Activated naive CD8-positive, alpha-beta T cell (primary cell): ENCODE data around the gene UROS.

ENCODE experiments used
- H3K27ac Mint-ChIP-seq: one replicate; pipeline ENCODE4 v1.8.0; 2021; ENCODE audit warnings: mixed read lengths
- H3K27me3 Mint-ChIP-seq: one replicate; pipeline ENCODE4 v1.8.0; 2021; ENCODE audit warnings: mixed read lengths
- H3K36me3 Mint-ChIP-seq: one replicate; pipeline ENCODE4 v1.8.0; 2021; ENCODE audit warnings: mixed read lengths
- H3K4me1 Mint-ChIP-seq: one replicate; pipeline ENCODE4 v1.8.0; 2021; ENCODE audit warnings: low read depth, mixed read lengths
- H3K4me3 Mint-ChIP-seq: one replicate; pipeline ENCODE4 v1.8.0; 2021; ENCODE audit warnings: mild to moderate bottlenecking, mixed read lengths
- H3K9me3 Mint-ChIP-seq: one replicate; pipeline ENCODE4 v1.8.0; 2021; ENCODE audit warnings: low read depth, mixed read lengths

Gene UROS

DNA sequence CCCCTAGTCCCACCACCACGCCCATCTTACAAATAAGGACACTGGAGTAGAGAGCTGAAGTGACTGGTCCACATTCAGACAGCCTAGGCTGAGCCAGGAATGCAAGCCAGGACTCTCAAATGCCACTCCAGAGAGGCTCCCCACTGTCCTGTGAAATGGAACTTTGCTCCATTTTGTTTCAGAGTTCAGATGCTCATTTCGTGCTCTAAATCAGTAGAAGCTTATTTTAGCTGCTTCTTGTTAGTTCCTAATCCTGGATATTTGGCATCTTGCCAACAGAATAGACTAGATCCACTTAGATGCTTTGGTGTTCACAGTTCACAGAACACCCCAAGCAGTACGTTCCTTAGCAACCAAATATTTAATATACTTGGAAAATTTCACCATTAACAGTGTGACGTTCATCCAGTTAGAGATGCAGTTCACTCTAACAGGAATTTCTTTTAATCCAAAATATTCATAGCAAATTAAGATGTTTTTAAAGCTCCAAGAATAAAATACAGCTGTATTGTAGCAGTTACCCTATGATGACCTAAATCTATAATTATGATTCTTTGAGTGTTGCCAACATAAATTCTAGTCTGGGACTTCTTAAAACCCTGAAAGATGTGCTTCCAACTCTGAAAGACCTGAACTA, 54.7 kb downstream of the UROS start:
- Mint-ChIP-seq H3K9me3 (no peaks in the 10 kb centered on the region), H3K27me3 (no peaks in the 10 kb centered on the region), H3K36me3 (peaks cover 7% of the 10 kb centered on the region), H3K4me3 (no peak overlapping the region), H3K27ac (no peak overlapping the region), H3K4me1 (no peaks in the 10 kb centered on the region)

DNA sequence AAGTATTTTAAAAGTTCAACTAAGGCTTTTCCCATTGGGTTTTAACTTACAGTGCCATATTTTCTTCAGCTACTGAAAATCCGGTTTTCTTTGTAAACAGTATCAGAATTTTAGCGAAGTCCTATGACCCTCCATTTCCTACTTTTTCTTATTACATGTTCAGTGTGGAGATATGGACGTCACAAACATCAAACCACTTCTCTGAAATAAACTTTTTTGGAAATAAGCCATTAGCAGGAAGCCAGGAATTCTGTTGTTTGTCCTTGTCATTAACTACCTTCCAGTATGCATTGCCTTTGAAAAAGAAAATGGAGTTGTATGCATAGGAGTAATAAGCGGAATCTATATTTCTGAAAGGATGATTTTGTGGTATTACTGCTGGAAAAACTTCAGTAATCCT, 56.5 kb downstream of the UROS start:
- H3K4me3 Mint-ChIP-seq, result no peak overlapping the region
- no peaks in the 10 kb centered on the region for H3K4me1 Mint-ChIP-seq
- H3K36me3 Mint-ChIP-seq, result peaks cover 7% of the 10 kb centered on the region
- no peaks in the 10 kb centered on the region for H3K27me3 Mint-ChIP-seq
- no peaks in the 10 kb centered on the region for H3K9me3 Mint-ChIP-seq
- no peak overlapping the region for H3K27ac Mint-ChIP-seq

DNA sequence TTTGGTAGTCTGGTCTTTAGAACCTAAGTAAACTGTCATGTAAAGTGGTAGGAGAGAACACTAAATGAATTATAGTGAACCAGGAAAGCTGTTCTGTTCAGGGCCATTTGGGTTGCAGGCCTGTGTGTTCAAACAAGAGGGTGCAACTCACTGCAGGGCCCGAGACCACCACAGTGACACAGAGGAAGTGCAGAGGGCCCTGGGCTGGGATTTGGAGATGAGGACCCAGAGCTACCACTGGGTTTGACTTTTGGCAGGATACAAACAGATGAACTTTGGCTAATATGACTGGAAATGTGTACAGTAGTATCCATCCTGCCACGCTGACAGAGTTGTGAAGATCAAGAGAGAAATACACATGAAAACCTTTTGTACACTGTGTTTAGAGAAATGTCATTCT, 57.2 kb downstream of the UROS start:
- Mint-ChIP-seq H3K27ac (no peak overlapping the region), H3K27me3 (no peaks in the 10 kb centered on the region), H3K9me3 (no peaks in the 10 kb centered on the region), H3K4me1 (no peaks in the 10 kb centered on the region), H3K36me3 (peaks cover 7% of the 10 kb centered on the region), H3K4me3 (no peak overlapping the region)

- no peaks in the 10 kb centered on the region for H3K9me3 Mint-ChIP-seq
- peaks cover 10% of the 10 kb centered on the region for H3K36me3 Mint-ChIP-seq
- peaks cover under 1% of the 10 kb centered on the region for H3K4me1 Mint-ChIP-seq
- H3K27me3 Mint-ChIP-seq, result no peaks in the 10 kb centered on the region
- no peak overlapping the region for H3K27ac Mint-ChIP-seq
- H3K4me3 Mint-ChIP-seq, result no peak overlapping the region
Measured at GRCh38 chr10:125762692-125763648, 60.1 kb downstream of the UROS start.

DNA sequence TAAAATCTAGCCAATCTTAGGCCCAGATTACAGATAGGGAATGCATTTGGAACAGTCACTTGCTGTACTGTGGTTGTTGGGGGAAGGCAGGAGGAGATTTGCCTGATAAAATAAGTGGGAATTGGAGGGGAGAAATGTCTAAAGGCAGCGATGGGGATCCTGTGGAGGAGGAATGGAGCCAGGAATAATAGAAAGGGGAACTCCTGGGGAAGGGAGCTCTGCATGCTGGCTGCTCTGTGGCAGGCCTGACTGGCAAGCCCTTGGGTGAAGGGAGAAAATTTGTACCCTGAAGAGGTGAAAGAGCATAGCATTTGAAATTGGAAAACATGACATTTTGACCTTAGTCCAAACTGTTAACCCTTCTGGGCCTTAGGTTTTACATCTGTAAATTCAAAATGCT, 61.1 kb downstream of the UROS start:
- Mint-ChIP-seq H3K36me3 (peaks cover 15% of the 10 kb centered on the region), H3K27ac (no peak overlapping the region)

DNA sequence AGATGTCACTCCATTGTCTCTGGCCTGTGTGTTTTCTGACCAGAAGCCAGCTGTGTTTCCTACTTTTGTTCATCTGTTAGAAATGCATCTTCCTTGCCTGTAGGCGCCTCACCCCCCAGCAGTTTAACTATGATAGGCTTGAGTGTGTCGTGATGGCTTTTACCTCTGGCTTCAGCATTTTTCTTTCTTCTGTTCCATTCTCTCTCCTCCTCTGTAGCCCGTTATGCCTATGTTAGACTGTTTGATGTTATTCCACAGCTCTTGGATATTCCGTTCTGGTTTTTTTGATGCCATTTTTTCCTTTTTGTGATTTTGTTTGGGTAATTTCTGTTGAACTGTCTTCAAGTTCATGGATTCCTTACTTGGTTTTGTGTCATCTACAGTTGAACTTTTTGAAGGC, 65.3 kb downstream of the UROS start:
- Mint-ChIP-seq H3K27me3 (no peaks in the 10 kb centered on the region), H3K4me3 (no peak overlapping the region), H3K4me1 (peaks cover 9% of the 10 kb centered on the region), H3K36me3 (peaks cover 8% of the 10 kb centered on the region), H3K9me3 (no peaks in the 10 kb centered on the region), H3K27ac (peak overlapping the region; percentile 1)

More for the DNA sequence above, 61.1 kb downstream of the UROS start:
- Mint-ChIP-seq H3K4me1 (peaks cover 3% of the 10 kb centered on the region), H3K4me3 (no peak overlapping the region), H3K9me3 (no peaks in the 10 kb centered on the region), H3K27me3 (no peaks in the 10 kb centered on the region)

GRCh38 chr10:125756853-125757487, 66.1 kb downstream of the UROS start:
- H3K27ac Mint-ChIP-seq, result peak overlapping the region; percentile 17
- peaks cover 8% of the 10 kb centered on the region for H3K36me3 Mint-ChIP-seq
- H3K27me3 Mint-ChIP-seq, result no peaks in the 10 kb centered on the region
- no peaks in the 10 kb centered on the region for H3K9me3 Mint-ChIP-seq
- peaks cover 9% of the 10 kb centered on the region for H3K4me1 Mint-ChIP-seq
- no peak overlapping the region for H3K4me3 Mint-ChIP-seq

- H3K9me3 Mint-ChIP-seq, result no peaks in the 10 kb centered on the region
- H3K36me3 Mint-ChIP-seq, result peaks cover 8% of the 10 kb centered on the region
- H3K4me3 Mint-ChIP-seq, result no peak overlapping the region
- peak overlapping the region; percentile 6 for H3K27ac Mint-ChIP-seq
- H3K4me1 Mint-ChIP-seq, result peaks cover 9% of the 10 kb centered on the region
- no peaks in the 10 kb centered on the region for H3K27me3 Mint-ChIP-seq
Measured at GRCh38 chr10:125756196-125756595, 66.9 kb downstream of the UROS start.

GRCh38 chr10:125747417-125747816, 75.6 kb downstream of the UROS start:
- Mint-ChIP-seq H3K4me3 (no peak overlapping the region), H3K36me3 (peaks cover 23% of the 10 kb centered on the region), H3K27me3 (no peaks in the 10 kb centered on the region), H3K9me3 (no peaks in the 10 kb centered on the region), H3K4me1 (no peaks in the 10 kb centered on the region), H3K27ac (no peak overlapping the region)

DNA sequence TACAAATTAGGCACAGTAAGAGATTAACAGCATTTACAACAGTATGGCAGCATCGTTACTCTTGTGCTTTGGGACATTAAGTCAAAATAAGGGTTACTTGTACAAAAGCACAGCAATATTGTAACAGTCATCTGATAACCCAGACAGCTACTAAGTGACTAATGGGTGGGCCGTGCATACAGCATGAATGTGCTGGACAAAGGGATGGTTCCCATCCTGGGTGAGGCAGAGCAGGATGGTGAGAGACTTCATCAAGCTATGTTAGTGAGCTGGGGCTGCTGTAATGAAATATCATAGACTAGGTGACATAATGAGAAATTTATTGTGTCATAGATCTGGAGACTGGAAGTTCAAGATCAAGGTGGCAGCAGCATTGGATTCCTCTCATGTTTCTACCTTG, 78.1 kb downstream of the UROS start:
- H3K27me3 Mint-ChIP-seq, result no peaks in the 10 kb centered on the region
- peaks cover 27% of the 10 kb centered on the region for H3K36me3 Mint-ChIP-seq
- H3K27ac Mint-ChIP-seq, result no peak overlapping the region
- no peak overlapping the region for H3K4me3 Mint-ChIP-seq
- no peaks in the 10 kb centered on the region for H3K4me1 Mint-ChIP-seq
- H3K9me3 Mint-ChIP-seq, result no peaks in the 10 kb centered on the region

DNA sequence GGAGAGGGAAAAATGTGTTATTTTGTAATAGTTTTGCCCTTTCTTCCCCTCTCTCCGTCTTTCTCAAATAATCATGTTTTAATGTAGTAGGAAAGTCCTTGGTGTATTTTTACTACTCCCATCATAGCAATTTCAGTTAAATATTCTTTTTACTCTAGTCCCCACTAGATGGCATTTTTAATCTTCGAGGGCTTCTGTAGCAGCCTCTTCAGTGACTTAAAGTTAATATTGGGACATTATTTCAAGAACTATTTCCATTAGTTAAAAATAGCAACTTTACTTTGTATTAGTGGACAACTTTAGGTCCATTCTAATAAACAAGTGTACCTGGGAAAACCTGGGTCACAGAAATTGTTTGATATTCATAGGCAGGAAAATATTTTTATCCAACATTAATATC, 80.6 kb downstream of the UROS start:
- H3K36me3 Mint-ChIP-seq, result peaks cover 23% of the 10 kb centered on the region

GRCh38 chr10:125739994-125740679, 82.9 kb downstream of the UROS start:
- Mint-ChIP-seq H3K27ac (peak overlapping the region; percentile 5), H3K9me3 (no peaks in the 10 kb centered on the region)

More for the DNA sequence above, 80.6 kb downstream of the UROS start:
- H3K4me3 Mint-ChIP-seq, result no peak overlapping the region
- no peak overlapping the region for H3K27ac Mint-ChIP-seq
- no peaks in the 10 kb centered on the region for H3K27me3 Mint-ChIP-seq
- no peaks in the 10 kb centered on the region for H3K9me3 Mint-ChIP-seq
- H3K4me1 Mint-ChIP-seq, result no peaks in the 10 kb centered on the region

More at GRCh38 chr10:125739994-125740679, 82.9 kb downstream of the UROS start:
- peaks cover 25% of the 10 kb centered on the region for H3K36me3 Mint-ChIP-seq
- H3K4me1 Mint-ChIP-seq, result no peaks in the 10 kb centered on the region
- no peak overlapping the region for H3K4me3 Mint-ChIP-seq
- H3K27me3 Mint-ChIP-seq, result no peaks in the 10 kb centered on the region
